Adrenal gland (tissue), 5 donors: ENCODE measurements around the gene CACNA1D.

Experiments used
- POLR2A ChIP-seq, 2 donors: fragments of 450-650 bp; IDR thresholded peaks; one replicate each; pipeline ENCODE4 v1.6.1; 2017; ENCODE audit warnings: antibody characterized with exemption in 2 of 2, mild to moderate bottlenecking in 2 of 2, moderate library complexity in 1 of 2
- TF ChIP-seq, protein P1 (sequence below), 6 experiments: fragments of 450-650 bp in 4 of 6; fragments of 200-600 bp in 2 of 6; sonication (generic) in 1 of 6; IDR thresholded peaks; 1 replicate in 5 of 6; 2 replicates in 1 of 6; pipeline versions ENCODE4 v1.5.1 to v1.8.0; 2016 to 2021; ENCODE audit warnings: antibody characterized with exemption in 6 of 6, mild to moderate bottlenecking in 2 of 6, moderate library complexity in 1 of 6
- donor health status: DM: no; HTN: no; CAD: no.

DNA sequence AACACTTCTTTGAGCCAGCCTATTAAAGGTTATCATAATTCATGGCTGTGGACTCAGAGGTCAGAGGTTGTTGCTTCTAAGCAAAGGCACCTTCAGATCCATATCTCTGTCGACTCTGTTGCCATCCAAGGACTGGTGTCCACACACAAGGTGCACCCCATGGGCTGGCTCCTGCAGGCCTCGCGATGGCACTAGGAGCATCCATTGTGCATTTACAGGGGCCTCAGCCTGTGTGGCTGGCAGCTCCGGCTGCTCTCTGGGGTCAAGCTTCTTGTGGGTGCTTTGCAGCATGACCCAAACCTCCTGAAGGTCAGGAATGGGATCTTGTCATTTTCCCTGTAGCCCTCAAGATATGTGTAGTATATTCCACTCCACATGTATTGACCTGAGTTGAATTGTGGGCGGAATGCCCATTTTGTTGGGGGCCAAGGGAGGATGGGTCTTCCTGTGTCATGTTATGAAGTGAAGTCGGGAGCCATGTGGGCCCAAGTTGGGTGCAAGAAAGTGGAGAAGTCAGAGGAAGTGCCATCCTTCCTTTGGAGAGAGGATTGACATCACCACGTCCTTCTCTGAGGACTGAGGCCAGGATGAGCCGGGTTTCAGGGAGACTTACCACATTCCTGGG, 308.0 kb downstream of the CACNA1D start:
- no peak for TF ChIP-seq POLR2A (IDR thresholded peaks at IDR 0.05)
- TF ChIP-seq, protein P1, sequence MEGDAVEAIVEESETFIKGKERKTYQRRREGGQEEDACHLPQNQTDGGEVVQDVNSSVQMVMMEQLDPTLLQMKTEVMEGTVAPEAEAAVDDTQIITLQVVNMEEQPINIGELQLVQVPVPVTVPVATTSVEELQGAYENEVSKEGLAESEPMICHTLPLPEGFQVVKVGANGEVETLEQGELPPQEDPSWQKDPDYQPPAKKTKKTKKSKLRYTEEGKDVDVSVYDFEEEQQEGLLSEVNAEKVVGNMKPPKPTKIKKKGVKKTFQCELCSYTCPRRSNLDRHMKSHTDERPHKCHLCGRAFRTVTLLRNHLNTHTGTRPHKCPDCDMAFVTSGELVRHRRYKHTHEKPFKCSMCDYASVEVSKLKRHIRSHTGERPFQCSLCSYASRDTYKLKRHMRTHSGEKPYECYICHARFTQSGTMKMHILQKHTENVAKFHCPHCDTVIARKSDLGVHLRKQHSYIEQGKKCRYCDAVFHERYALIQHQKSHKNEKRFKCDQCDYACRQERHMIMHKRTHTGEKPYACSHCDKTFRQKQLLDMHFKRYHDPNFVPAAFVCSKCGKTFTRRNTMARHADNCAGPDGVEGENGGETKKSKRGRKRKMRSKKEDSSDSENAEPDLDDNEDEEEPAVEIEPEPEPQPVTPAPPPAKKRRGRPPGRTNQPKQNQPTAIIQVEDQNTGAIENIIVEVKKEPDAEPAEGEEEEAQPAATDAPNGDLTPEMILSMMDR (IDR thresholded peaks at IDR 0.05) = no peak
